ENCODE data around the gene PAX5.

GRCh38 chr9:36835271-36835996, 198.6 kb downstream of the PAX5 start:
- TF ChIP-seq CTCF (IDR thresholded peaks at IDR 0.05), result no peak
- TF ChIP-seq POLR2A (IDR thresholded peaks at IDR 0.05), result no peak
